ENCODE results near the gene RBPJ. TPM values are rescaled to one million over a fixed set of nuclear protein-coding genes. Genes with fewer than 3 reads are reported as not detected.
A peak's percentile ranks its signal among the peaks of the same experiment; 100 is the strongest.

RBPJ gene
- total RNA-seq, 2 experiments from 2014 or later, result 39.9 to 61.1 TPM

GRCh38 chr4:26459756-26460530, 139.1 kb downstream of the RBPJ start:
- Histone ChIP-seq H3K79me2 (ENCODE audit: insufficient read depth, low read depth, low read length) (no peaks in the 10 kb centered on the region), H2AFZ (ENCODE audit: low read length) (peak overlapping the region; percentile 1; the same call in 1 of the 2 replicates), H3K4me1 (ENCODE audit: insufficient read depth, low read length, poor library complexity, severe bottlenecking) (peaks cover 12% of the 10 kb centered on the region), H4K20me1 (ENCODE audit: insufficient read depth, low read length) (no peaks in the 10 kb centered on the region), H3K36me3 (ENCODE audit: insufficient read depth, low read length) (no peaks in the 10 kb centered on the region), H3K4me2 (ENCODE audit: low read length) (no peak overlapping the region), H3K9me2 (ENCODE audit: insufficient read depth, low read length) (no peaks in the 10 kb centered on the region), H3K27ac (ENCODE audit: low read depth, low read length, poor library complexity, severe bottlenecking) (no peak overlapping the region), H3K4me3 (ENCODE audit: low read depth, low read length, poor library complexity, severe bottlenecking) (no peak overlapping the region), H3K9me3 (ENCODE audit: low read length) (no peaks in the 10 kb centered on the region)
- CTCF ChIA-PET (ENCODE audit: unreplicated experiment), result no interaction called here
- BruUV-seq (replicated peaks), result no TSS peak
- POLR2A ChIA-PET, result interaction anchor here (0.6 to 1.1 kb wide), 2 partner anchors 26 to 563 kb away, joined by 3 to 4 read pairs; no protein-coding TSS in a partner anchor
- DNase-seq (ENCODE audit: low spot score), result no peak
- intact Hi-C loops (cut with micrococcal nuclease; ENCODE audit: unreplicated experiment), result loop anchor here (1.0 kb wide), 3 partner anchors 260 to 550 kb away; partner anchors contain the start of gene STIM2
- TF ChIP-seq EZH2phosphoT487 (IDR thresholded peaks at IDR 0.05; ENCODE audit: borderline replicate concordance, low read depth, low read length) (no peak), CTCF (conservative IDR thresholded peaks at IDR 0.05; ENCODE audit: low read length) (no peak)

- intact Hi-C loops (cut with micrococcal nuclease; ENCODE audit: unreplicated experiment), result no loop called here
- POLR2A ChIA-PET, result interaction anchor here (0.7 to 1.0 kb wide), 3 partner anchors 15 to 855 kb away, joined by 3 to 4 read pairs (median 3); no protein-coding TSS in a partner anchor
- H3K79me2 ChIP-seq (ENCODE audit: insufficient read depth, low read depth, low read length), result no peaks in the 10 kb centered on the region
- no peaks in the 10 kb centered on the region for H3K9me3 ChIP-seq (ENCODE audit: low read length)
- no peak for TF ChIP-seq CTCF (conservative IDR thresholded peaks at IDR 0.05; ENCODE audit: low read length)
- TF ChIP-seq EZH2phosphoT487 (IDR thresholded peaks at IDR 0.05; ENCODE audit: borderline replicate concordance, low read depth, low read length), result no peak
- no peak overlapping the region for H3K4me3 ChIP-seq (ENCODE audit: low read depth, low read length, poor library complexity, severe bottlenecking)
- H3K36me3 ChIP-seq (ENCODE audit: insufficient read depth, low read length), result no peaks in the 10 kb centered on the region
- H3K4me1 ChIP-seq (ENCODE audit: insufficient read depth, low read length, poor library complexity, severe bottlenecking), result peaks cover 12% of the 10 kb centered on the region
- no peaks in the 10 kb centered on the region for H3K9me2 ChIP-seq (ENCODE audit: insufficient read depth, low read length)
- H3K4me2 ChIP-seq (ENCODE audit: low read length), result no peak overlapping the region
- no TSS peak for BruUV-seq (replicated peaks)
- no peak overlapping the region for H2AFZ ChIP-seq (ENCODE audit: low read length)
- CTCF ChIA-PET (ENCODE audit: unreplicated experiment), result interaction anchor here (0.7 kb wide), 1 partner anchor 554 kb away, joined by 3 read pairs; no protein-coding TSS in a partner anchor
- H4K20me1 ChIP-seq (ENCODE audit: insufficient read depth, low read length), result no peaks in the 10 kb centered on the region
- no peak for DNase-seq (ENCODE audit: low spot score)
- no peak overlapping the region for H3K27ac ChIP-seq (ENCODE audit: low read depth, low read length, poor library complexity, severe bottlenecking)
Measured at GRCh38 chr4:26462874-26463273, 142.1 kb downstream of the RBPJ start.

- Histone ChIP-seq H4K20me1 (ENCODE audit: insufficient read depth, low read length) (no peaks in the 10 kb centered on the region), H3K4me2 (ENCODE audit: low read length) (no peak overlapping the region), H3K79me2 (ENCODE audit: insufficient read depth, low read depth, low read length) (no peaks in the 10 kb centered on the region), H3K36me3 (ENCODE audit: insufficient read depth, low read length) (no peaks in the 10 kb centered on the region), H3K9me3 (ENCODE audit: low read length) (no peaks in the 10 kb centered on the region), H3K27ac (ENCODE audit: low read depth, low read length, poor library complexity, severe bottlenecking) (no peak overlapping the region), H3K4me3 (ENCODE audit: low read depth, low read length, poor library complexity, severe bottlenecking) (no peak overlapping the region), H2AFZ (ENCODE audit: low read length) (no peak overlapping the region), H3K4me1 (ENCODE audit: insufficient read depth, low read length, poor library complexity, severe bottlenecking) (peaks cover 9% of the 10 kb centered on the region), H3K9me2 (ENCODE audit: insufficient read depth, low read length) (no peaks in the 10 kb centered on the region)
- ChIA-PET POLR2A (interaction anchor here (0.7 to 0.8 kb wide), 2 partner anchors 15 to 855 kb away, joined by 3 to 4 read pairs; no protein-coding TSS in a partner anchor), CTCF (ENCODE audit: unreplicated experiment) (interaction anchor here (0.7 kb wide), 1 partner anchor 553 kb away, joined by 3 read pairs; no protein-coding TSS in a partner anchor)
- BruUV-seq (replicated peaks), result no TSS peak
- no peak for DNase-seq (ENCODE audit: low spot score)
- TF ChIP-seq EZH2phosphoT487 (IDR thresholded peaks at IDR 0.05; ENCODE audit: borderline replicate concordance, low read depth, low read length), result no peak
- TF ChIP-seq CTCF (conservative IDR thresholded peaks at IDR 0.05; ENCODE audit: low read length), result no peak
- intact Hi-C loops (cut with micrococcal nuclease; ENCODE audit: unreplicated experiment), result no loop called here
Measured at GRCh38 chr4:26463386-26463785, 142.6 kb downstream of the RBPJ start.
